Measurements from ENCODE around the gene WAC. TPM values are rescaled to one million over a fixed set of nuclear protein-coding genes. Genes with fewer than 3 reads are reported as not detected.

Gene WAC
- total RNA-seq, 1 donor from 2014 or later: 100 TPM

Other genes with a start within 250 kb of the WAC start
- 13.1 TPM for gene MPP7, start 230.1 kb upstream of the WAC start, total RNA-seq
- 17.9 TPM for gene BAMBI, start 144.4 kb downstream of the WAC start, total RNA-seq